GM12873 (cell line): ENCODE results near the gene TTC22.

Experiments used
- CTCF ChIP-seq: IDR thresholded peaks from 2 replicates; pipeline ENCODE4 v1.5.1; 2012; ENCODE audit warnings: low read depth, mild to moderate bottlenecking, moderate library complexity, low read length, control low read depth; ENCODE audit not compliant: insufficient read depth; ENCODE audit errors: missing control alignments

The TTC22 gene

GRCh38 chr1:54792686-54793282, 8.3 kb downstream of the TTC22 start:
- no peak for TF ChIP-seq CTCF

- TF ChIP-seq CTCF = peak; percentile 85
Observed at GRCh38 chr1:54791880-54792522, 9.1 kb downstream of the TTC22 start.

- no peak for TF ChIP-seq CTCF
Observed at GRCh38 chr1:54788459-54788858, 12.7 kb downstream of the TTC22 start.

- TF ChIP-seq CTCF = no peak
Observed at GRCh38 chr1:54787604-54788003, 13.5 kb downstream of the TTC22 start.

- TF ChIP-seq CTCF = no peak
Observed at GRCh38 chr1:54786778-54787177, 14.3 kb downstream of the TTC22 start.

- no peak for TF ChIP-seq CTCF
Observed at GRCh38 chr1:54784066-54784465, 17.1 kb downstream of the TTC22 start.

GRCh38 chr1:54782588-54782987, 18.5 kb downstream of the TTC22 start:
- TF ChIP-seq CTCF = no peak
